ENCODE results near the gene LRP8. TPM values are rescaled to one million over a fixed set of nuclear protein-coding genes. Genes with fewer than 3 reads are reported as not detected.

LRP8 gene
- total and polyA plus RNA-seq, 12 donors: 0.37 to 4.7 (median 2.2) TPM

- TF ChIP-seq CTCF (IDR thresholded peaks at IDR 0.05): no peak
- no peak for DNase-seq
Observed at GRCh38 chr1:53277326-53277725, 50.5 kb downstream of the LRP8 start.

GRCh38 chr1:53276902-53277281 is 51.0 kb downstream of the LRP8 start:
- ATAC-seq: no peak
- no peak for TF ChIP-seq CTCF (IDR thresholded peaks at IDR 0.05)
- WGBS, 2 donors: 69 to 77% methylated on average over 46 of the region's 46 CpGs
- intact Hi-C loops (cut with DNase I): loop anchor here in 1 of 10 donors (1.0 to 10.0 kb wide), 2 partner anchors 116 to 478 kb away; no protein-coding TSS in a partner anchor
- H3K27me3 ChIP-seq: peaks cover 0 to 8% (median 0%) of the 10 kb centered on the region in 7 donors
- no peak for DNase-seq
- no peaks in the 10 kb centered on the region for H3K36me3 ChIP-seq
- H3K4me1 ChIP-seq: no peaks in the 10 kb centered on the region
- no peak overlapping the region for H3K27ac ChIP-seq
- no peak overlapping the region for H3K4me3 ChIP-seq
- no peaks in the 10 kb centered on the region for H3K9me3 ChIP-seq

More at GRCh38 chr1:53277326-53277725, 50.5 kb downstream of the LRP8 start:
- Histone ChIP-seq H3K27ac (no peak overlapping the region), H3K9me3 (no peaks in the 10 kb centered on the region), H3K27me3 (peaks cover 0 to 8% (median 0%) of the 10 kb centered on the region in 7 donors), H3K36me3 (no peaks in the 10 kb centered on the region), H3K4me3 (no peak overlapping the region), H3K4me1 (no peaks in the 10 kb centered on the region)
- 95 to 97% methylated on average over 5 of the region's 5 CpGs for WGBS, 2 donors
- intact Hi-C loops (cut with DNase I): loop anchor here in 1 of 10 donors (1.0 to 10.0 kb wide), 2 partner anchors 116 to 477 kb away; no protein-coding TSS in a partner anchor
- ATAC-seq: no peak

GRCh38 chr1:53276153-53276901 is 51.5 kb downstream of the LRP8 start:
- Histone ChIP-seq H3K4me1 (no peaks in the 10 kb centered on the region), H3K36me3 (no peaks in the 10 kb centered on the region), H3K27ac (no peak overlapping the region), H3K9me3 (no peaks in the 10 kb centered on the region), H3K27me3 (peaks cover 0 to 8% (median 0%) of the 10 kb centered on the region in 7 donors), H3K4me3 (no peak overlapping the region)
- intact Hi-C loops (cut with DNase I): loop anchor here in 1 of 10 donors (10.0 kb wide), 1 partner anchor 478 kb away; no protein-coding TSS in a partner anchor
- no peak for TF ChIP-seq CTCF (IDR thresholded peaks at IDR 0.05)
- 74 to 76% methylated on average over 43 to 48 of the region's 48 CpGs for WGBS, 2 donors
- ATAC-seq (no peak), DNase-seq (no peak)

GRCh38 chr1:53275566-53275965 is 52.3 kb downstream of the LRP8 start:
- intact Hi-C loops (cut with DNase I): loop anchor here in 1 of 10 donors (10.0 kb wide), 1 partner anchor 479 kb away; no protein-coding TSS in a partner anchor
- 89 to 91% methylated on average over 3 of the region's 3 CpGs for WGBS, 2 donors
- TF ChIP-seq CTCF (IDR thresholded peaks at IDR 0.05): no peak
- DNase-seq (no peak), ATAC-seq (no peak)
- Histone ChIP-seq H3K4me1 (no peaks in the 10 kb centered on the region), H3K9me3 (no peaks in the 10 kb centered on the region), H3K27ac (no peak overlapping the region), H3K27me3 (peaks cover 0 to 8% (median 0%) of the 10 kb centered on the region in 7 donors), H3K36me3 (peaks cover 0 to 4% (median 0%) of the 10 kb centered on the region in 9 donors), H3K4me3 (no peak overlapping the region)

All from heart right ventricle (tissue), 16 donors.